Smooth muscle cell (in vitro differentiated cells): Measurements from ENCODE around the gene PYHIN1. TPM values are rescaled to one million over a fixed set of nuclear protein-coding genes. Genes with fewer than 3 reads are reported as not detected.

Experiments
- DNase-seq: peaks from one replicate; lab custom pipeline; 2025; ENCODE audit not compliant: unreplicated experiment; lab: John Stamatoyannopoulos, UW
- H2AFZ ChIP-seq: fragments of 200-600 bp; sonication (generic); 2 replicates; pipeline ENCODE4 v1.6.0; 2016; ENCODE audit warnings: antibody characterized with exemption, low read depth, mild to moderate bottlenecking
- H3F3A ChIP-seq: fragments of 200-600 bp; sonication (generic); 2 replicates; pipeline ENCODE4 v1.6.0; 2017; ENCODE audit warnings: antibody characterized with exemption, low read depth
- H3K27ac ChIP-seq: fragments of 200-600 bp; sonication (generic); 2 replicates; pipeline ENCODE4 v1.5.1; 2016; ENCODE audit warnings: low read depth, mild to moderate bottlenecking
- H3K27me3 ChIP-seq: fragments of 200-600 bp; sonication (generic); 2 replicates; pipeline ENCODE4 v1.6.1; 2016; ENCODE audit warnings: low read depth, mild to moderate bottlenecking
- H3K36me3 ChIP-seq: fragments of 200-600 bp; sonication (generic); 2 replicates; pipeline ENCODE4 v1.5.1; 2016; ENCODE audit warnings: low read depth
- H3K4me1 ChIP-seq: fragments of 200-600 bp; sonication (generic); 2 replicates; pipeline ENCODE4 v1.5.1; 2016; ENCODE audit warnings: low read depth
- H3K4me2 ChIP-seq: fragments of 200-600 bp; sonication (generic); 2 replicates; pipeline ENCODE4 v1.6.0; 2016; ENCODE audit warnings: mild to moderate bottlenecking
- H3K4me3 ChIP-seq: fragments of 200-600 bp; sonication (generic); 2 replicates; pipeline ENCODE4 v1.5.1; 2016; ENCODE audit warnings: mild to moderate bottlenecking
- H3K79me2 ChIP-seq: fragments of 200-600 bp; sonication (generic); 2 replicates; pipeline ENCODE4 v1.6.0; 2016; ENCODE audit warnings: low read depth, mild to moderate bottlenecking
- H3K9ac ChIP-seq: fragments of 200-600 bp; sonication (generic); 2 replicates; pipeline ENCODE4 v1.6.0; 2016; ENCODE audit warnings: low read depth
- H3K9me3 ChIP-seq: fragments of 200-600 bp; sonication (generic); replicated peaks from 2 replicates; pipeline ENCODE4 v1.5.1; 2016; ENCODE audit warnings: low read depth
- H4K20me1 ChIP-seq: fragments of 200-600 bp; sonication (generic); 2 replicates; pipeline ENCODE4 v1.6.0; 2016; ENCODE audit warnings: low read depth
- CTCF ChIP-seq: fragments of 200-600 bp; sonication (generic); IDR thresholded peaks from 2 replicates; pipeline ENCODE4 v1.5.1; 2017; ENCODE audit warnings: borderline replicate concordance, mild to moderate bottlenecking, antibody characterized with exemption; ENCODE audit not compliant: insufficient read depth, poor library complexity, severe bottlenecking
- WGBS: methylation state at CpG from one replicate; pipeline ENCODE4 v1.1.7; 2016; ENCODE audit warnings: low lambda C conversion rate; 5-methylcytosine and 5-hydroxymethylcytosine counted together
- polyA plus RNA-seq: library from polyadenylated mRNA; unstranded; fragments of >200 nt; fragmentation: Nextera tagmentation; extraction: Ambion mirVana; gene quantifications from 2 replicates; pipeline ENCODE4 v1.2.1, GENCODE V29; 2016
- total RNA-seq: library from RNA; depleted of rRNA; stranded (reverse); fragments of >200 nt; gene quantifications from 2 replicates; pipeline ENCODE4 v1.2.3, GENCODE V29; 2014

PYHIN1 gene
- total and polyA plus RNA-seq, 2 experiments from 2014 or later: 0.22 TPM; not detected in 1

GRCh38 chr1:158952416-158952815 is 21.1 kb downstream of the PYHIN1 start:
- 94% methylated on average over 9 of the region's 9 CpGs for WGBS
- no peaks in the 10 kb centered on the region for H3K9me3 ChIP-seq

GRCh38 chr1:158961178-158961577 is 29.8 kb downstream of the PYHIN1 start:
- TF ChIP-seq CTCF: no peak
- H3K79me2 ChIP-seq: no peaks in the 10 kb centered on the region
- H3F3A ChIP-seq: no peaks in the 10 kb centered on the region
- H4K20me1 ChIP-seq: no peaks in the 10 kb centered on the region
- H3K27ac ChIP-seq: no peak overlapping the region
- H3K27me3 ChIP-seq: no peaks in the 10 kb centered on the region
- no peaks in the 10 kb centered on the region for H3K36me3 ChIP-seq
- 96% methylated on average over 1 of the region's 1 CpG for WGBS
- H3K9ac ChIP-seq: no peak overlapping the region
- H3K9me3 ChIP-seq: no peaks in the 10 kb centered on the region
- H2AFZ ChIP-seq: no peak overlapping the region
- no peak for DNase-seq
- H3K4me2 ChIP-seq: no peak overlapping the region
- no peak overlapping the region for H3K4me3 ChIP-seq
- H3K4me1 ChIP-seq: no peaks in the 10 kb centered on the region

More at GRCh38 chr1:158952416-158952815, 21.1 kb downstream of the PYHIN1 start:
- Histone ChIP-seq H2AFZ (no peak overlapping the region), H4K20me1 (no peaks in the 10 kb centered on the region), H3K36me3 (no peaks in the 10 kb centered on the region), H3K4me2 (no peak overlapping the region), H3K79me2 (no peaks in the 10 kb centered on the region), H3K9ac (no peak overlapping the region), H3K4me1 (no peaks in the 10 kb centered on the region), H3K27me3 (no peaks in the 10 kb centered on the region), H3F3A (no peaks in the 10 kb centered on the region), H3K4me3 (no peak overlapping the region), H3K27ac (no peak overlapping the region)
- TF ChIP-seq CTCF: no peak
- DNase-seq: no peak

GRCh38 chr1:158962983-158963382 is 31.6 kb downstream of the PYHIN1 start:
- Histone ChIP-seq H3K36me3 (no peaks in the 10 kb centered on the region), H3K4me1 (no peaks in the 10 kb centered on the region), H3K4me3 (no peak overlapping the region), H3K79me2 (no peaks in the 10 kb centered on the region), H4K20me1 (no peaks in the 10 kb centered on the region), H3K9me3 (no peaks in the 10 kb centered on the region), H3K27me3 (no peaks in the 10 kb centered on the region), H3K9ac (no peak overlapping the region), H3K27ac (no peak overlapping the region), H2AFZ (no peak overlapping the region), H3F3A (no peaks in the 10 kb centered on the region), H3K4me2 (no peak overlapping the region)
- TF ChIP-seq CTCF: no peak
- no peak for DNase-seq
- 68% methylated on average over 5 of the region's 5 CpGs for WGBS

GRCh38 chr1:158969166-158969565 is 37.8 kb downstream of the PYHIN1 start:
- 71% methylated on average over 3 of the region's 3 CpGs for WGBS
- no peaks in the 10 kb centered on the region for H3K9me3 ChIP-seq
- no peak overlapping the region for H3K4me2 ChIP-seq
- H4K20me1 ChIP-seq: no peaks in the 10 kb centered on the region
- no peaks in the 10 kb centered on the region for H3K36me3 ChIP-seq
- H3K4me3 ChIP-seq: no peak overlapping the region
- H3K9ac ChIP-seq: no peak overlapping the region
- H3K27ac ChIP-seq: no peak overlapping the region
- no peaks in the 10 kb centered on the region for H3K4me1 ChIP-seq
- no peak for DNase-seq
- no peaks in the 10 kb centered on the region for H3K79me2 ChIP-seq
- no peak for TF ChIP-seq CTCF
- H3F3A ChIP-seq: no peaks in the 10 kb centered on the region
- no peak overlapping the region for H2AFZ ChIP-seq
- H3K27me3 ChIP-seq: no peaks in the 10 kb centered on the region
